ENCODE results near the gene FEN1.

The FEN1 gene

GRCh38 chr11:61752925-61753521 lies 39.7 kb upstream of the FEN1 start:
- no peak for DNase-seq (ENCODE audit: low spot score)
- Histone ChIP-seq H2BK12ac (ENCODE audit: low read length) (peak overlapping the region; percentile 69), H3K4ac (ENCODE audit: low read length) (no peak overlapping the region), H3K4me2 (ENCODE audit: insufficient read depth, low read length, poor library complexity, severe bottlenecking) (peak overlapping the region; percentile 83), H3K36me3 (replicated peaks in 1 of 2; ENCODE audit: control insufficient read depth in 2 of 2, insufficient read depth in 2 of 2, low read length in 2 of 2) (no peaks in the 10 kb centered on the region), H4K8ac (ENCODE audit: low read depth, low read length) (no peak overlapping the region), H3K4me1 (ENCODE audit: control insufficient read depth in 2 of 2, insufficient read depth in 1 of 2, low read depth in 1 of 2, low read length in 2 of 2) (peaks cover 24 to 48% of the 10 kb centered on the region in 2 donors), H4K91ac (ENCODE audit: low read depth, low read length, poor library complexity) (no peak overlapping the region), H3K79me1 (ENCODE audit: low read depth, low read length) (no peaks in the 10 kb centered on the region), H3K9ac (ENCODE audit: low read depth, low read length, poor library complexity) (peak overlapping the region; percentile 72), H3K4me3 (ENCODE audit: low read length in 2 of 2) (peak overlapping the region; percentile 55 to 84), H3K14ac (ENCODE audit: low read length) (peak overlapping the region; percentile 32), H3K18ac (ENCODE audit: low read length) (peak overlapping the region; percentile 95), H3K27ac (replicated peaks; ENCODE audit: low read length) (no peak overlapping the region), H2AK5ac (ENCODE audit: low read depth, low read length) (peak overlapping the region; percentile 95), H2AFZ (ENCODE audit: low read length) (peak overlapping the region; percentile 90), H2BK120ac (ENCODE audit: low read depth, low read length) (peak overlapping the region; percentile 37), H2BK5ac (ENCODE audit: low read length) (peak overlapping the region; percentile 49), H3K9me3 (replicated peaks in 1 of 2; ENCODE audit: control insufficient read depth in 2 of 2, insufficient read depth in 1 of 2, low read depth in 1 of 2, low read length in 2 of 2) (no peaks in the 10 kb centered on the region), H2BK15ac (ENCODE audit: low read length) (peak overlapping the region; percentile 86), H3K23ac (ENCODE audit: low read depth, low read length, poor library complexity) (peak overlapping the region; percentile 17), H3K27me3 (ENCODE audit: control insufficient read depth in 3 of 3, insufficient read depth in 3 of 3, low read depth in 1 of 3, low read length in 3 of 3) (peaks cover 0 to 22% (median 0%) of the 10 kb centered on the region in 3 experiments)
- no CpG with 5 or more reads among the region's 17 CpGs for WGBS, 2 donors (ENCODE audit: extremely low coverage in 2 of 2, insufficient read length in 2 of 2, insufficient replicate concordance in 1 of 2)

- H3K23ac ChIP-seq (ENCODE audit: low read depth, low read length, poor library complexity) = no peak overlapping the region
- no peaks in the 10 kb centered on the region for H3K36me3 ChIP-seq (replicated peaks in 1 of 2; ENCODE audit: control insufficient read depth in 2 of 2, insufficient read depth in 2 of 2, low read length in 2 of 2)
- no peak overlapping the region for H3K9ac ChIP-seq (ENCODE audit: low read depth, low read length, poor library complexity)
- DNase-seq (ENCODE audit: low spot score) = no peak
- peak overlapping the region; percentile 51 for H2BK12ac ChIP-seq (ENCODE audit: low read length)
- H3K27me3 ChIP-seq (ENCODE audit: control insufficient read depth in 3 of 3, insufficient read depth in 3 of 3, low read depth in 1 of 3, low read length in 3 of 3) = peaks cover 0 to 22% (median 0%) of the 10 kb centered on the region in 3 experiments
- H3K27ac ChIP-seq (replicated peaks; ENCODE audit: low read length) = no peak overlapping the region
- no peaks in the 10 kb centered on the region for H3K9me3 ChIP-seq (replicated peaks in 1 of 2; ENCODE audit: control insufficient read depth in 2 of 2, insufficient read depth in 1 of 2, low read depth in 1 of 2, low read length in 2 of 2)
- WGBS, 2 donors (ENCODE audit: extremely low coverage in 2 of 2, insufficient read length in 2 of 2, insufficient replicate concordance in 1 of 2) = no CpG with 5 or more reads among the region's 5 CpGs
- H2BK15ac ChIP-seq (ENCODE audit: low read length) = peak overlapping the region; percentile 97
- H3K18ac ChIP-seq (ENCODE audit: low read length) = peak overlapping the region; percentile 11
- H2BK120ac ChIP-seq (ENCODE audit: low read depth, low read length) = no peak overlapping the region
- no peak overlapping the region for H3K4ac ChIP-seq (ENCODE audit: low read length)
- H3K4me2 ChIP-seq (ENCODE audit: insufficient read depth, low read length, poor library complexity, severe bottlenecking) = no peak overlapping the region
- H3K4me3 ChIP-seq (ENCODE audit: low read length in 2 of 2) = peak overlapping the region in 1 of 2 donors; percentile 55
- peaks cover 3% of the 10 kb centered on the region for H3K79me1 ChIP-seq (ENCODE audit: low read depth, low read length)
- H2AK5ac ChIP-seq (ENCODE audit: low read depth, low read length) = peak overlapping the region; percentile 98
- no peak overlapping the region for H2BK5ac ChIP-seq (ENCODE audit: low read length)
- H4K91ac ChIP-seq (ENCODE audit: low read depth, low read length, poor library complexity) = no peak overlapping the region
- no peak overlapping the region for H4K8ac ChIP-seq (ENCODE audit: low read depth, low read length)
- no peak overlapping the region for H2AFZ ChIP-seq (ENCODE audit: low read length)
- peak overlapping the region; percentile 32 for H3K14ac ChIP-seq (ENCODE audit: low read length)
- peaks cover 23 to 42% of the 10 kb centered on the region in 2 donors for H3K4me1 ChIP-seq (ENCODE audit: control insufficient read depth in 2 of 2, insufficient read depth in 1 of 2, low read depth in 1 of 2, low read length in 2 of 2)
These were observed 39.0 kb upstream of the FEN1 start for GRCh38 chr11:61753672-61754071.

GRCh38 chr11:61754534-61755482 lies 37.9 kb upstream of the FEN1 start:
- no peak for DNase-seq (ENCODE audit: low spot score)
- no peak overlapping the region for H3K27ac ChIP-seq (replicated peaks; ENCODE audit: low read length)

GRCh38 chr11:61756147-61756451 lies 36.6 kb upstream of the FEN1 start:
- Histone ChIP-seq H2AK5ac (ENCODE audit: low read depth, low read length) (peak overlapping the region; percentile 98), H3K4me2 (ENCODE audit: insufficient read depth, low read length, poor library complexity, severe bottlenecking) (no peak overlapping the region), H3K9me3 (replicated peaks in 1 of 2; ENCODE audit: control insufficient read depth in 2 of 2, insufficient read depth in 1 of 2, low read depth in 1 of 2, low read length in 2 of 2) (peaks cover 0 to 2% of the 10 kb centered on the region in 2 donors), H3K4ac (ENCODE audit: low read length) (no peak overlapping the region), H2BK5ac (ENCODE audit: low read length) (no peak overlapping the region), H4K8ac (ENCODE audit: low read depth, low read length) (no peak overlapping the region), H4K91ac (ENCODE audit: low read depth, low read length, poor library complexity) (no peak overlapping the region), H3K27me3 (ENCODE audit: control insufficient read depth in 3 of 3, insufficient read depth in 3 of 3, low read depth in 1 of 3, low read length in 3 of 3) (peaks cover 0 to 22% (median 0%) of the 10 kb centered on the region in 3 experiments), H3K4me1 (ENCODE audit: control insufficient read depth in 2 of 2, insufficient read depth in 1 of 2, low read depth in 1 of 2, low read length in 2 of 2) (peaks cover 11 to 27% of the 10 kb centered on the region in 2 donors), H3K23ac (ENCODE audit: low read depth, low read length, poor library complexity) (peak overlapping the region; percentile 65), H3K14ac (ENCODE audit: low read length) (peak overlapping the region; percentile 38), H2BK120ac (ENCODE audit: low read depth, low read length) (no peak overlapping the region), H2BK12ac (ENCODE audit: low read length) (peak overlapping the region; percentile 73), H3K4me3 (ENCODE audit: low read length in 2 of 2) (no peak overlapping the region), H3K79me1 (ENCODE audit: low read depth, low read length) (peaks cover 5% of the 10 kb centered on the region), H2BK15ac (ENCODE audit: low read length) (peak overlapping the region; percentile 26), H3K27ac (replicated peaks; ENCODE audit: low read length) (no peak overlapping the region), H3K9ac (ENCODE audit: low read depth, low read length, poor library complexity) (no peak overlapping the region), H3K18ac (ENCODE audit: low read length) (peak overlapping the region; percentile 44), H2AFZ (ENCODE audit: low read length) (no peak overlapping the region), H3K36me3 (replicated peaks in 1 of 2; ENCODE audit: control insufficient read depth in 2 of 2, insufficient read depth in 2 of 2, low read length in 2 of 2) (no peaks in the 10 kb centered on the region)
- DNase-seq (ENCODE audit: low spot score) = no peak
- no CpG with 5 or more reads among the region's 4 CpGs for WGBS, 2 donors (ENCODE audit: extremely low coverage in 2 of 2, insufficient read length in 2 of 2, insufficient replicate concordance in 1 of 2)

More at GRCh38 chr11:61754534-61755482, 37.9 kb upstream of the FEN1 start:
- peaks cover 0 to 2% of the 10 kb centered on the region in 2 donors for H3K9me3 ChIP-seq (replicated peaks in 1 of 2; ENCODE audit: control insufficient read depth in 2 of 2, insufficient read depth in 1 of 2, low read depth in 1 of 2, low read length in 2 of 2)
- H4K8ac ChIP-seq (ENCODE audit: low read depth, low read length) = no peak overlapping the region
- peak overlapping the region; percentile 58 for H2BK12ac ChIP-seq (ENCODE audit: low read length)
- H3K27me3 ChIP-seq (ENCODE audit: control insufficient read depth in 3 of 3, insufficient read depth in 3 of 3, low read depth in 1 of 3, low read length in 3 of 3) = peaks cover 0 to 22% (median 0%) of the 10 kb centered on the region in 3 experiments
- no peak overlapping the region for H3K14ac ChIP-seq (ENCODE audit: low read length)
- no peak overlapping the region for H2BK5ac ChIP-seq (ENCODE audit: low read length)
- no CpG with 5 or more reads among the region's 31 CpGs for WGBS, 2 donors (ENCODE audit: extremely low coverage in 2 of 2, insufficient read length in 2 of 2, insufficient replicate concordance in 1 of 2)
- H3K4me3 ChIP-seq (ENCODE audit: low read length in 2 of 2) = no peak overlapping the region
- peak overlapping the region; percentile 87 for H3K23ac ChIP-seq (ENCODE audit: low read depth, low read length, poor library complexity)
- peak overlapping the region; percentile 50 for H3K9ac ChIP-seq (ENCODE audit: low read depth, low read length, poor library complexity)
- peaks cover 16 to 33% of the 10 kb centered on the region in 2 donors for H3K4me1 ChIP-seq (ENCODE audit: control insufficient read depth in 2 of 2, insufficient read depth in 1 of 2, low read depth in 1 of 2, low read length in 2 of 2)
- H3K79me1 ChIP-seq (ENCODE audit: low read depth, low read length) = peaks cover 5% of the 10 kb centered on the region
- H4K91ac ChIP-seq (ENCODE audit: low read depth, low read length, poor library complexity) = no peak overlapping the region
- H2AFZ ChIP-seq (ENCODE audit: low read length) = no peak overlapping the region
- H2AK5ac ChIP-seq (ENCODE audit: low read depth, low read length) = peak overlapping the region; percentile 98
- H2BK15ac ChIP-seq (ENCODE audit: low read length) = peak overlapping the region; percentile 97
- H2BK120ac ChIP-seq (ENCODE audit: low read depth, low read length) = no peak overlapping the region
- no peak overlapping the region for H3K4me2 ChIP-seq (ENCODE audit: insufficient read depth, low read length, poor library complexity, severe bottlenecking)
- no peak overlapping the region for H3K4ac ChIP-seq (ENCODE audit: low read length)
- no peaks in the 10 kb centered on the region for H3K36me3 ChIP-seq (replicated peaks in 1 of 2; ENCODE audit: control insufficient read depth in 2 of 2, insufficient read depth in 2 of 2, low read length in 2 of 2)
- H3K18ac ChIP-seq (ENCODE audit: low read length) = peak overlapping the region; percentile 88

Data from neuronal stem cell (in vitro differentiated cells).